Glutamatergic neuron (in vitro differentiated cells): ENCODE data around the gene CHI3L2. TPM values are rescaled to one million over a fixed set of nuclear protein-coding genes. Genes with fewer than 3 reads are reported as not detected.
"Not testable (repeated sequence)": the region's sequence is repeated elsewhere in the genome, so short reads cannot be mapped to it uniquely, and the experiment has no call there.

Experiments used
- DNase-seq: peaks from one replicate; pipeline ENCODE4 v3.0.0; 2022
- H3K27ac Mint-ChIP-seq: one replicate; pipeline ENCODE4 v1.8.0; 2020; ENCODE audit warnings: mild to moderate bottlenecking, mixed read lengths, inconsistent platforms; ENCODE audit not compliant: unreplicated experiment
- H3K27me3 Mint-ChIP-seq: one replicate; pipeline ENCODE4 v1.8.0; 2020; ENCODE audit warnings: mild to moderate bottlenecking, moderate library complexity, mixed read lengths, inconsistent platforms; ENCODE audit not compliant: unreplicated experiment
- H3K36me3 Mint-ChIP-seq: one replicate; pipeline ENCODE4 v1.8.0; 2020; ENCODE audit warnings: mild to moderate bottlenecking, mixed read lengths, inconsistent platforms; ENCODE audit not compliant: unreplicated experiment
- H3K4me1 Mint-ChIP-seq: one replicate; pipeline ENCODE4 v1.8.0; 2020; ENCODE audit warnings: mild to moderate bottlenecking, low read depth, mixed read lengths, inconsistent platforms; ENCODE audit not compliant: unreplicated experiment
- H3K4me3 Mint-ChIP-seq: one replicate; pipeline ENCODE4 v1.8.0; 2020; ENCODE audit warnings: mild to moderate bottlenecking, mixed read lengths, inconsistent platforms; ENCODE audit not compliant: unreplicated experiment
- H3K9me3 Mint-ChIP-seq: one replicate; pipeline ENCODE4 v1.8.0; 2020; ENCODE audit warnings: mild to moderate bottlenecking, moderate library complexity, mixed read lengths, inconsistent platforms; ENCODE audit not compliant: unreplicated experiment
- CTCF ChIP-seq: fragments of 200-600 bp; sonication (generic); IDR thresholded peaks from one replicate; pipeline ENCODE4 v1.5.0; 2021; ENCODE audit not compliant: partially characterized antibody, unreplicated experiment
- total RNA-seq: library from RNA; stranded (reverse); fragmentation: NEBNext Ultra II Directional; extraction: Animal tissue kit (Norgen Biotek cat#: 25700); gene quantifications from one replicate; pipeline ENCODE4 v1.2.1, GENCODE V29; 2021; ENCODE audit not compliant: unreplicated experiment

The CHI3L2 gene
- total RNA-seq, 1 donor from 2014 or later: not detected

- no peak overlapping the region for H3K4me3 Mint-ChIP-seq
- no peaks in the 10 kb centered on the region for H3K36me3 Mint-ChIP-seq
- TF ChIP-seq CTCF: no peak
- H3K9me3 Mint-ChIP-seq: no peaks in the 10 kb centered on the region
- DNase-seq: no peak
- no peak overlapping the region for H3K27ac Mint-ChIP-seq
- peaks cover 1% of the 10 kb centered on the region for H3K27me3 Mint-ChIP-seq
- no peaks in the 10 kb centered on the region for H3K4me1 Mint-ChIP-seq
These were observed 14.7 kb upstream of the CHI3L2 start for GRCh38 chr1:111212634-111213335.

DNA sequence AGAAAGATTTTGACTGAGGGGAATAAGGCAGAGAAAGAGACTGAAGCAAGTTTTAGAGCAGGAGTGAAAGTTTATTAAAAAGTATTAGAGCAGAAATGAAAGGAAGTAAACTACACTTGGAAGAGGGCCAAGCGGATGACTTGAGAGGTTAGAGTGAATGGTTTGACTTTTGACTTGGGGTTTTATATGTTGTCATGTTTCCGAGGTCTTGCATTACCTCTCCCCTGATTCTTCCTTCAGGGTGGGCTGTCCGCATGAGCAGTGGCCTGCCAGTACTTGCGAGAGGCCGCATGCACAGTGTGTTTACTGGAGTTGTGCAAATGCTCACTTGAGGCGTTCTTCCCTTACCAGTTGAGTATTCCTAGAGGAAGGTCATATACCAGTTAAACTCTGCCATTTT, 14.1 kb upstream of the CHI3L2 start:
- no peak overlapping the region for H3K4me3 Mint-ChIP-seq
- H3K27ac Mint-ChIP-seq: no peak overlapping the region
- H3K27me3 Mint-ChIP-seq: peaks cover 3% of the 10 kb centered on the region
- no peaks in the 10 kb centered on the region for H3K36me3 Mint-ChIP-seq
- no peak for TF ChIP-seq CTCF
- H3K9me3 Mint-ChIP-seq: no peaks in the 10 kb centered on the region
- DNase-seq: no peak
- H3K4me1 Mint-ChIP-seq: no peaks in the 10 kb centered on the region

GRCh38 chr1:111214074-111214801, 13.3 kb upstream of the CHI3L2 start:
- no peak for TF ChIP-seq CTCF
- H3K27ac Mint-ChIP-seq: no peak overlapping the region
- no peaks in the 10 kb centered on the region for H3K36me3 Mint-ChIP-seq
- no peaks in the 10 kb centered on the region for H3K9me3 Mint-ChIP-seq
- no peak overlapping the region for H3K4me3 Mint-ChIP-seq
- no peaks in the 10 kb centered on the region for H3K4me1 Mint-ChIP-seq
- peaks cover 3% of the 10 kb centered on the region for H3K27me3 Mint-ChIP-seq
- no peak for DNase-seq

DNA sequence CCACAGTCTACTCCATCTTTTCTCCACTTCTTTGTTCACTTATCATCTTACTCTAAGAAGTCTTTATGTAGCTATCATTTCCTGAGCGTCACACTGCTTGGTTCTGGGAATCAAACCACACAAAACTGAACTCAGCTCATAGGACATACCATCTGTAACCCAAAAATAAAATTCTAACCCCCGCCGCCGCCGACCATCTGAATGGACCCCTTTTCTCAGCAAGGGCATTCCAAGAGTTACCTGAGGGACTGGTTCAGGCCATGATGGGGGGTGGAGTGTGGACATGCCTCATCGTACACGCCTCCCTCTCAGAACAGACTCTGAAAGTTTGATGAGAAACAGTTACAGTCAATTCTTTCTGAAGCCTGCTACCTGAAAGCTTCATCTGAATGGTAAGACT, 12.6 kb upstream of the CHI3L2 start:
- H3K9me3 Mint-ChIP-seq: no peaks in the 10 kb centered on the region
- H3K36me3 Mint-ChIP-seq: no peaks in the 10 kb centered on the region
- H3K4me3 Mint-ChIP-seq: no peak overlapping the region
- DNase-seq: no peak
- no peak overlapping the region for H3K27ac Mint-ChIP-seq
- H3K4me1 Mint-ChIP-seq: no peaks in the 10 kb centered on the region
- TF ChIP-seq CTCF: no peak
- H3K27me3 Mint-ChIP-seq: peaks cover 3% of the 10 kb centered on the region

DNA sequence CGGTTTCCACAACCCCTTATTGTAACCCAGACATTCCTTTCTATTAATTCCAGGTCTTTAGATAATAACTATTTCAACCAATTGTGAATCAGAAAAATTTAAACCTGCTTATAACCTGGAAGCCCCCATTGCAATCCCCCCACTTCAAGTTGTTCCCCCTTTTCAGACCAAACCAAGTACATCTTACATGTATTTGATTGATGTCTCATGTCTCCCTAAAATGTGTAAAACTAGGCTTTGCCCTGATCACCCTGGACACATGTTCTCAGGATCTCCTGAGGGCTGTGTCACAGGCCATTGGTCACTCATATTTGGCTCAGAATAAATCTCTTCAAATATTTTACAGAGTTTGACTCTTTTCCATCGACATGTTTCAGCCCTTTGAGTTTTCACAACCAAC, 12.2 kb upstream of the CHI3L2 start:
- DNase-seq, H3K36me3 Mint-ChIP-seq, H3K4me3 Mint-ChIP-seq, H3K27me3 Mint-ChIP-seq, H3K27ac Mint-ChIP-seq, H3K9me3 Mint-ChIP-seq, H3K4me1 Mint-ChIP-seq: not testable (repeated sequence)
